Bronchus fibroblast of lung (primary cell): ENCODE data around the gene KDM1A. TPM values are rescaled to one million over a fixed set of nuclear protein-coding genes. Genes with fewer than 3 reads are reported as not detected.

ENCODE experiments used
- total RNA-seq: library from RNA; depleted of rRNA; stranded (reverse); fragments of >200 nt; gene quantifications from 2 replicates; pipeline ENCODE4 v1.2.3, GENCODE V29; 2015

The KDM1A gene
- total RNA-seq = 101 and 105 TPM in 2 replicates

DNA sequence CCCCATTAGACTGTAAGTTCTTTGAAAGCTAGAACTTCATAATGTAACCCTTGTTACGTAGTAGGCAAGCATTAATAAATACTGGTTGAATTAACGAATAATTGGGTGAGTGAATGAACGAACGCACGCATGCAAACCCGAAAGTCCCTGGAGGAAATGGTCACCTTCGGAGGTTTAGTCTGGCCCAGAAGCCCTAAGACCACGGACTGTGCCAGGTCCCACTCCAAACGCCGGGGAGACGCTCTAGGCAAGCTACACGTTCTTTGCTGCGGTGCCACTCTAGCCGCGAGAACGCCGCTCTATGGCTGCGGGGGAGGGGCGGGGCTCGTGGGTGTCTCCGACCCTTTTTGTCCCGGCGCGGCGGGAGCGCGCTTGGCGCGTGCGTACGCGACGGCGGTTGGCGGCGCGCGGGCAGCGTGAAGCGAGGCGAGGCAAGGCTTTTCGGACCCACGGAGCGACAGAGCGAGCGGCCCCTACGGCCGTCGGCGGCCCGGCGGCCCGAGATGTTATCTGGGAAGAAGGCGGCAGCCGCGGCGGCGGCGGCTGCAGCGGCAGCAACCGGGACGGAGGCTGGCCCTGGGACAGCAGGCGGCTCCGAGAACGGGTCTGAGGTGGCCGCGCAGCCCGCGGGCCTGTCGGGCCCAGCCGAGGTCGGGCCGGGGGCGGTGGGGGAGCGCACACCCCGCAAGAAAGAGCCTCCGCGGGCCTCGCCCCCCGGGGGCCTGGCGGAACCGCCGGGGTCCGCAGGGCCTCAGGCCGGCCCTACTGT, at the start of gene KDM1A:
KDM1A (plus strand) TSS at position 375 of the 769 bp plus-strand sequence; CDS start at position 504, 129 bp downstream.

DNA sequence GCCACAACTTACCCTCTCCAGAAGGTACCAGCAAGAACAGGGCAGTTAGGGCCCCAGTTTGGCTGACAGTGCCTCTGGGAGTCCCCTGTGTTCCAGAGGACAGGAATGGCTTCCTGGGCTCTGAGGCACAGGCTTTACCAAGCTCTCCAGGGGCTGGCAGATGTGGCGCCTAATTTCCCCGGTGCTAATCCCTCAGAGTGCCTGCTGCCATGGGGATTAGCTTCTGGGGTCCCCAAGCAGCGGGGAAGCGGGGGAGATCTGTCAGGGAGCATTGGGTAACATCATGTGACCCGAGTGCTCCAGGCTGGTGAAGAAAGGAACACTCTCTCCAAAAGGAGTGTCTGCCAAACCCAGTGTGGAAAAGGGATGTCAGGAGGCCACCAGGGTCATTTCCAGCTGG, 46.5 kb upstream of the KDM1A start, which contains the start of gene LACTBL1:
LACTBL1 (minus strand) TSS at position 107 of the 400 bp plus-strand sequence. CDS start 550 bp downstream, outside the sequence.

Other genes with a start within 250 kb of the KDM1A start
- not detected in 2 replicates for gene LACTBL1, start 46.6 kb upstream of the KDM1A start, total RNA-seq
- not detected in 2 replicates for gene TEX46, start 3.6 kb upstream of the KDM1A start, total RNA-seq
- 8.9 and 10.6 TPM in 2 replicates for gene LUZP1, start 149.4 kb downstream of the KDM1A start, total RNA-seq
- gene HTR1D, start 198.0 kb downstream of the KDM1A start, total RNA-seq = not detected in 2 replicates